NCI-H1694 (cell line): ENCODE results near the gene SIK2.
"Not testable (repeated sequence)": the region's sequence is repeated elsewhere in the genome, so short reads cannot be mapped to it uniquely, and the experiment has no call there.

Experiments
- DNase-seq: peaks from one replicate; lab custom pipeline; 2025; lab: John Stamatoyannopoulos, UW

SIK2 gene

GRCh38 chr11:111761036-111761435 lies 158.8 kb downstream of the SIK2 start:
- peak; percentile 71 for DNase-seq

- no peak for DNase-seq
Observed at GRCh38 chr11:111762526-111762925, 160.3 kb downstream of the SIK2 start.

GRCh38 chr11:111762981-111763643 lies 160.9 kb downstream of the SIK2 start:
- peak; percentile 18 for DNase-seq

GRCh38 chr11:111764621-111765020 lies 162.4 kb downstream of the SIK2 start:
- no peak for DNase-seq

- DNase-seq: no peak
Observed at GRCh38 chr11:111765320-111765983, 163.2 kb downstream of the SIK2 start.

- DNase-seq: peak; percentile 16
Observed at GRCh38 chr11:111765984-111766833, 164.0 kb downstream of the SIK2 start, which contains the start of gene PPP2R1B. Gene PPP2R1B (minus strand): TSS chr11:111766389. CDS start chr11:111766361, 28 bp downstream.

GRCh38 chr11:111766834-111767142 lies 164.5 kb downstream of the SIK2 start:
- no peak for DNase-seq

GRCh38 chr11:111770581-111771134 lies 168.4 kb downstream of the SIK2 start:
- no peak for DNase-seq

- DNase-seq: not testable (repeated sequence)
Observed at GRCh38 chr11:111771205-111771604, 169.0 kb downstream of the SIK2 start.

GRCh38 chr11:111772535-111772934 lies 170.3 kb downstream of the SIK2 start:
- DNase-seq: no peak

- no peak for DNase-seq
Observed at GRCh38 chr11:111774955-111775710, 172.9 kb downstream of the SIK2 start.

GRCh38 chr11:111776398-111777093 lies 174.3 kb downstream of the SIK2 start:
- DNase-seq: no peak

GRCh38 chr11:111777094-111778046 lies 175.1 kb downstream of the SIK2 start:
- peak; percentile 22 for DNase-seq

GRCh38 chr11:111778047-111778558 lies 175.9 kb downstream of the SIK2 start:
- DNase-seq: no peak

- DNase-seq: no peak
Observed at GRCh38 chr11:111779118-111779517, 176.9 kb downstream of the SIK2 start.
